Esophagus squamous epithelium (tissue), 5 donors: ENCODE results near the gene WEE2. TPM values are rescaled to one million over a fixed set of nuclear protein-coding genes. Genes with fewer than 3 reads are reported as not detected.

Experiments used
- DNase-seq: peaks from one replicate; lab custom pipeline; 2025; lab: John Stamatoyannopoulos, UW
- H3K27ac ChIP-seq, 4 donors: fragments of 200-600 bp; sonication (generic); one replicate each; pipeline ENCODE4 v1.5.1; 2016 to 2019; ENCODE audit warnings: mild to moderate bottlenecking in 1 of 4
- H3K27me3 ChIP-seq, 4 donors: fragments of 200-600 bp; sonication (generic); 1 replicate in 3 of 4; 2 replicates in 1 of 4; pipeline versions ENCODE4 v1.5.1 to v1.6.0; 2017 to 2021; ENCODE audit warnings: antibody characterized with exemption in 1 of 4
- H3K36me3 ChIP-seq, 3 donors: fragments of 200-600 bp; sonication (generic); one replicate each; pipeline ENCODE4 v1.5.1; 2016 to 2019
- H3K4me1 ChIP-seq, 3 donors: fragments of 200-600 bp; sonication (generic); one replicate each; pipeline ENCODE4 v1.5.1; 2017 to 2019
- H3K4me3 ChIP-seq, 4 donors: fragments of 200-600 bp; sonication (generic); 1 replicate in 3 of 4; 2 replicates in 1 of 4; pipeline ENCODE4 v1.5.1; 2016 to 2019; ENCODE audit warnings: mild to moderate bottlenecking in 2 of 4, moderate library complexity in 1 of 4
- H3K9me3 ChIP-seq, 3 donors: fragments of 200-600 bp; sonication (generic); one replicate each; pipeline ENCODE4 v1.5.1; 2016 to 2019
- CTCF ChIP-seq, 6 experiments: fragments of 450-650 bp in 4 of 6; fragments of 200-600 bp in 2 of 6; sonication (generic) in 2 of 6; IDR thresholded peaks; one replicate each; pipeline ENCODE4 v1.5.1; 2016 to 2019; ENCODE audit warnings: antibody characterized with exemption in 6 of 6, mild to moderate bottlenecking in 4 of 6, moderate library complexity in 4 of 6
- POLR2A ChIP-seq, 4 donors: fragments of 450-650 bp; IDR thresholded peaks; one replicate each; pipeline ENCODE4 v1.6.1; 2017; ENCODE audit warnings: antibody characterized with exemption in 4 of 4, mild to moderate bottlenecking in 4 of 4, moderate library complexity in 3 of 4
- WGBS, 2 donors: methylation state at CpG; one replicate each; pipeline ENCODE4 v1.1.5; 2018; 5-methylcytosine and 5-hydroxymethylcytosine counted together
- intact Hi-C: fragments of 100-400 bp; cut with DNase I; formaldehyde crosslinking; loops from one replicate; pipeline ENCODE4 v1.15.0; 2022
- total RNA-seq, 4 donors: library from RNA; depleted of rRNA; stranded (reverse); fragments of >200 nt; gene quantifications; one replicate each; pipeline ENCODE4 v1.1.0, GENCODE V29; 2016
- donor health status: DM: yes; HTN: yes; CAD: no.

WEE2 gene
- total RNA-seq, 4 donors from 2014 or later, result not detected

GRCh38 chr7:141704112-141704511, 4.0 kb upstream of the WEE2 start:
- 44% methylated on average over 3 of the region's 3 CpGs for WGBS, 2 donors
- DNase-seq, result no peak
- intact Hi-C loops, result no loop called here
- H3K9me3 ChIP-seq, result no peaks in the 10 kb centered on the region
- no peak overlapping the region for H3K27ac ChIP-seq
- H3K4me1 ChIP-seq, result peaks cover 0 to 67% (median 21%) of the 10 kb centered on the region in 3 donors
- no peaks in the 10 kb centered on the region for H3K27me3 ChIP-seq
- H3K4me3 ChIP-seq, result no peak overlapping the region
- TF ChIP-seq POLR2A (IDR thresholded peaks at IDR 0.05), result no peak
- TF ChIP-seq CTCF (IDR thresholded peaks at IDR 0.05), result no peak
- no peaks in the 10 kb centered on the region for H3K36me3 ChIP-seq

- intact Hi-C loops, result no loop called here
- Histone ChIP-seq H3K9me3 (no peaks in the 10 kb centered on the region), H3K36me3 (no peaks in the 10 kb centered on the region), H3K4me3 (no peak overlapping the region), H3K27ac (no peak overlapping the region), H3K27me3 (no peaks in the 10 kb centered on the region), H3K4me1 (peaks cover 0 to 60% (median 21%) of the 10 kb centered on the region in 3 donors)
- no peak for DNase-seq
- no peak for TF ChIP-seq CTCF (IDR thresholded peaks at IDR 0.05)
- TF ChIP-seq POLR2A (IDR thresholded peaks at IDR 0.05), result no peak
- WGBS, 2 donors, result 65 to 73% methylated on average over 5 of the region's 5 CpGs
Observed at GRCh38 chr7:141704741-141705140, 3.4 kb upstream of the WEE2 start.

GRCh38 chr7:141706239-141707064, 1.7 kb upstream of the WEE2 start:
- TF ChIP-seq POLR2A (IDR thresholded peaks at IDR 0.05) (no peak), CTCF (IDR thresholded peaks at IDR 0.05) (no peak)
- Histone ChIP-seq H3K36me3 (no peaks in the 10 kb centered on the region), H3K27ac (peak overlapping the region in 1 of 4 donors; percentile 21), H3K9me3 (no peaks in the 10 kb centered on the region), H3K27me3 (no peaks in the 10 kb centered on the region), H3K4me3 (no peak overlapping the region), H3K4me1 (peaks cover 0 to 46% (median 16%) of the 10 kb centered on the region in 3 donors)
- no peak for DNase-seq
- intact Hi-C loops, result no loop called here
- WGBS, 2 donors, result 42 to 70% methylated on average over 1 of the region's 1 CpG

GRCh38 chr7:141709318-141709717, 1.2 kb downstream of the WEE2 start:
- Histone ChIP-seq H3K27ac (no peak overlapping the region), H3K9me3 (no peaks in the 10 kb centered on the region), H3K4me1 (peaks cover 0 to 28% (median 7%) of the 10 kb centered on the region in 3 donors), H3K4me3 (no peak overlapping the region), H3K27me3 (no peaks in the 10 kb centered on the region), H3K36me3 (no peaks in the 10 kb centered on the region)
- intact Hi-C loops, result no loop called here
- WGBS, 2 donors, result 84 to 86% methylated on average over 2 of the region's 2 CpGs
- no peak for TF ChIP-seq POLR2A (IDR thresholded peaks at IDR 0.05)
- TF ChIP-seq CTCF (IDR thresholded peaks at IDR 0.05), result no peak
- no peak for DNase-seq

- Histone ChIP-seq H3K4me1 (peaks cover 0 to 24% (median 6%) of the 10 kb centered on the region in 3 donors), H3K9me3 (no peaks in the 10 kb centered on the region), H3K27ac (no peak overlapping the region), H3K4me3 (no peak overlapping the region), H3K36me3 (no peaks in the 10 kb centered on the region), H3K27me3 (no peaks in the 10 kb centered on the region)
- WGBS, 2 donors, result 87 to 100% methylated on average over 2 to 4 of the region's 4 CpGs
- no peak for DNase-seq
- intact Hi-C loops, result no loop called here
- TF ChIP-seq POLR2A (IDR thresholded peaks at IDR 0.05), result no peak
- no peak for TF ChIP-seq CTCF (IDR thresholded peaks at IDR 0.05)
Observed at GRCh38 chr7:141709749-141710148, 1.6 kb downstream of the WEE2 start.
